Measurements from ENCODE around the gene SMYD2. TPM values are rescaled to one million over a fixed set of nuclear protein-coding genes. Genes with fewer than 3 reads are reported as not detected.

The SMYD2 gene
- total RNA-seq, 1 experiment from 2014 or later: 27.2 TPM

GRCh38 chr1:214261206-214262123 lies 19.5 kb upstream of the SMYD2 start:
- TF ChIP-seq POLR2A (IDR thresholded peaks at IDR 0.05; ENCODE audit: borderline replicate concordance, extremely low read depth, insufficient read depth, insufficient read length) (no peak), ZNF274 (IDR thresholded peaks at IDR 0.05; ENCODE audit: low read depth, low read length) (no peak), FOSL1 (IDR thresholded peaks at IDR 0.05; ENCODE audit: low read depth) (no peak), POLR2AphosphoS5 (IDR thresholded peaks at IDR 0.05; ENCODE audit: low read depth, low read length) (no peak), CEBPB (IDR thresholded peaks at IDR 0.05; ENCODE audit: low read depth) (peak; percentile 72), RAD21 (IDR thresholded peaks at IDR 0.05; ENCODE audit: low read depth) (peak; percentile 89), TCF7L2 (IDR thresholded peaks at IDR 0.05; ENCODE audit: borderline replicate concordance, extremely low read depth, insufficient read depth, insufficient read length) (no peak), CTCF (IDR thresholded peaks at IDR 0.05 in 2 of 3, conservative IDR thresholded peaks at IDR 0.05 in 1 of 3; ENCODE audit: borderline replicate concordance in 1 of 3, insufficient read depth in 1 of 3, low read depth in 2 of 3, low read length in 2 of 3) (peak; percentile 78 to 96 (median 94)), MAX (IDR thresholded peaks at IDR 0.05) (peak; percentile 28; the same call in 1 of the 2 replicates), CBX3 (IDR thresholded peaks at IDR 0.05; ENCODE audit: low read depth) (peak; percentile 60; the same call in 1 of the 2 replicates)
- ChIA-PET POLR2A (interaction anchor here (0.8 to 1.6 kb wide), 3 partner anchors 10 to 70 kb away, joined by 3 read pairs; partner anchors contain the start of gene SMYD2), CTCF (interaction anchor here (0.5 to 3.5 kb wide), 13 partner anchors 9 to 1262 kb away, joined by 3 to 41 read pairs (median 7); partner anchors contain the start of gene SMYD2), RAD21 (ENCODE audit: low non-redundant PET in 1 of 2, low total read pairs in 2 of 2, uncharacterized antibody in 2 of 2, unreplicated experiment in 2 of 2) (interaction anchor here (1.4 to 1.9 kb wide), 3 partner anchors 67 to 71 kb away, joined by 6 to 8 read pairs (median 7); no protein-coding TSS in a partner anchor)
- no peaks in the 10 kb centered on the region for H3K9me2 ChIP-seq (ENCODE audit: insufficient read depth)
- H3K4me1 ChIP-seq (ENCODE audit: control insufficient read depth in 1 of 2, insufficient read depth in 2 of 2, low read length in 2 of 2): peaks cover 0 to 10% of the 10 kb centered on the region in 2 experiments; a peak in 1 of 4 replicates
- DNase-seq (ENCODE audit: low read depth, low spot score): peak; percentile 64
- intact Hi-C loops (cut with micrococcal nuclease): loop anchor here (1.0 to 2.0 kb wide), 2 partner anchors 59 to 68 kb away; no protein-coding TSS in a partner anchor
- ATAC-seq: peak; percentile 99
- no peaks in the 10 kb centered on the region for H3K27me3 ChIP-seq (ENCODE audit: insufficient read depth, low read length)
- BruUV-seq (replicated peaks): no TSS peak
- H3K4me3 ChIP-seq (replicated peaks in 1 of 2; ENCODE audit: low read depth in 1 of 2, low read length in 2 of 2): no peak overlapping the region
- H3K79me2 ChIP-seq (ENCODE audit: insufficient read depth, low read length): no peaks in the 10 kb centered on the region
- peak overlapping the region; percentile 55 for H2AFZ ChIP-seq (ENCODE audit: low read depth, low read length, poor library complexity, severe bottlenecking)
- H3K9ac ChIP-seq (ENCODE audit: low read length): no peak overlapping the region
- peak overlapping the region; percentile 51 for H3K4me2 ChIP-seq (ENCODE audit: low read length)
- no peaks in the 10 kb centered on the region for H3K36me3 ChIP-seq (ENCODE audit: control insufficient read depth in 1 of 2, insufficient read depth in 2 of 2, low read length in 2 of 2)
- H3K27ac ChIP-seq (ENCODE audit: low read depth, low read length): no peak overlapping the region
- H4K20me1 ChIP-seq (ENCODE audit: insufficient read depth): no peaks in the 10 kb centered on the region
- no peaks in the 10 kb centered on the region for H3K9me3 ChIP-seq (ENCODE audit: control insufficient read depth in 1 of 2, insufficient read depth in 1 of 2, low read depth in 1 of 2, low read length in 2 of 2)
